Mesenchymal stem cell (in vitro differentiated cells and primary cell): Measurements from ENCODE around the gene LDB2.

ENCODE experiments used
- DNase-seq: peaks from one replicate; pipeline ENCODE4 v3.0.0-alpha.2; 2013
- H2AFZ ChIP-seq: one replicate; pipeline ENCODE4 v1.6.1; 2013; ENCODE audit warnings: low read depth, mild to moderate bottlenecking, control low read depth, inconsistent platforms, low read length, moderate library complexity
- H2AK5ac ChIP-seq: 2 replicates; pipeline ENCODE4 v1.6.1; 2013; ENCODE audit warnings: low read length, moderate library complexity, mild to moderate bottlenecking, inconsistent platforms; ENCODE audit not compliant: severe bottlenecking
- H2BK120ac ChIP-seq: one replicate; pipeline ENCODE4 v1.6.1; 2013; ENCODE audit warnings: low read depth, mild to moderate bottlenecking, inconsistent platforms, low read length, moderate library complexity
- H2BK12ac ChIP-seq, 2 experiments: one replicate each; pipeline ENCODE4 v1.6.1; 2013; ENCODE audit warnings: inconsistent platforms in 2 of 2, low read length in 2 of 2, mild to moderate bottlenecking in 2 of 2, moderate library complexity in 2 of 2, control low read depth in 1 of 2
- H2BK15ac ChIP-seq: one replicate; pipeline ENCODE4 v1.6.1; 2013; ENCODE audit warnings: mild to moderate bottlenecking, low read depth, inconsistent platforms; ENCODE audit not compliant: poor library complexity, severe bottlenecking
- H2BK5ac ChIP-seq: 2 replicates; pipeline ENCODE4 v1.6.1; 2013; ENCODE audit warnings: low read depth, mild to moderate bottlenecking, low read length, control low read depth, inconsistent platforms; ENCODE audit not compliant: poor library complexity, severe bottlenecking
- H3K14ac ChIP-seq, 2 experiments: one replicate each; pipeline ENCODE4 v1.6.1; 2013; ENCODE audit warnings: inconsistent platforms in 2 of 2, low read length in 2 of 2, control low read depth in 1 of 2, mild to moderate bottlenecking in 1 of 2, moderate library complexity in 1 of 2
- H3K18ac ChIP-seq, 2 experiments: one replicate each; pipeline ENCODE4 v1.6.1; 2013; ENCODE audit warnings: inconsistent platforms in 2 of 2, low read length in 2 of 2, control low read depth in 1 of 2, low read depth in 1 of 2, mild to moderate bottlenecking in 1 of 2
- H3K23ac ChIP-seq, 2 experiments: one replicate each; pipeline ENCODE4 v1.6.1; 2013; ENCODE audit warnings: inconsistent platforms in 2 of 2, low read length in 2 of 2, mild to moderate bottlenecking in 2 of 2, moderate library complexity in 2 of 2, control low read depth in 1 of 2
- H3K27ac ChIP-seq: 2 replicates; pipeline ENCODE4 v1.5.1; 2013; ENCODE audit warnings: mild to moderate bottlenecking, moderate library complexity, low read length, control low read depth, inconsistent platforms; ENCODE audit not compliant: poor library complexity, severe bottlenecking
- H3K27me3 ChIP-seq, 2 experiments: 2 replicates each; pipeline versions ENCODE4 v1.6.1 to v1.7.0; 2013; ENCODE audit warnings: low read length in 2 of 2, mild to moderate bottlenecking in 2 of 2, moderate library complexity in 2 of 2, control low read depth in 1 of 2, inconsistent platforms in 1 of 2; ENCODE audit not compliant: control insufficient read depth in 1 of 2, insufficient read depth in 1 of 2
- H3K36me3 ChIP-seq, 2 experiments: 2 replicates each; pipeline versions ENCODE4 v1.6.1 to v1.7.0; 2013; ENCODE audit warnings: low read length in 2 of 2, control low read depth in 1 of 2, inconsistent platforms in 1 of 2, low read depth in 1 of 2, mild to moderate bottlenecking in 1 of 2; ENCODE audit not compliant: insufficient read depth in 2 of 2, control insufficient read depth in 1 of 2
- H3K4ac ChIP-seq, 2 experiments: one replicate each; pipeline ENCODE4 v1.6.1; 2013; ENCODE audit warnings: inconsistent platforms in 2 of 2, low read length in 2 of 2, mild to moderate bottlenecking in 2 of 2, moderate library complexity in 2 of 2, control low read depth in 1 of 2, low read depth in 1 of 2
- H3K4me1 ChIP-seq: 2 replicates; pipeline ENCODE4 v1.6.1; 2013; ENCODE audit warnings: low read depth, low read length, control low read depth; ENCODE audit not compliant: control insufficient read depth, insufficient read depth
- H3K4me2 ChIP-seq: 2 replicates; pipeline ENCODE4 v1.6.1; 2013; ENCODE audit warnings: low read length, mild to moderate bottlenecking, inconsistent platforms; ENCODE audit not compliant: poor library complexity, severe bottlenecking
- H3K4me3 ChIP-seq, 2 experiments: 2 replicates each; pipeline versions ENCODE4 v1.5.1 to v1.7.0; 2013; ENCODE audit warnings: low read length in 2 of 2, mild to moderate bottlenecking in 2 of 2, control low read depth in 1 of 2, low read depth in 1 of 2; ENCODE audit not compliant: insufficient read depth in 1 of 2
- H3K79me1 ChIP-seq: replicated peaks from 2 replicates; pipeline ENCODE4 v1.6.1; 2013; ENCODE audit warnings: mild to moderate bottlenecking, control low read depth, low read length, inconsistent platforms; ENCODE audit not compliant: poor library complexity, severe bottlenecking
- H3K9ac ChIP-seq: 2 replicates; pipeline ENCODE4 v1.7.0; 2013; ENCODE audit warnings: mild to moderate bottlenecking, low read length, moderate library complexity
- H3K9me3 ChIP-seq: 2 replicates; pipeline ENCODE4 v1.7.0; 2013; ENCODE audit warnings: mild to moderate bottlenecking, low read length; ENCODE audit not compliant: control insufficient read depth
- H4K8ac ChIP-seq: one replicate; pipeline ENCODE4 v1.6.1; 2013; ENCODE audit warnings: inconsistent platforms, mild to moderate bottlenecking, low read length, moderate library complexity
- H4K91ac ChIP-seq: one replicate; pipeline ENCODE4 v1.6.1; 2013; ENCODE audit warnings: mild to moderate bottlenecking, low read length, inconsistent platforms
- WGBS: methylation state at CpG from one replicate; pipeline ENCODE4 v1.1.7; 2013; ENCODE audit warnings: mixed read lengths; 5-methylcytosine and 5-hydroxymethylcytosine counted together

LDB2 gene

GRCh38 chr4:16757080-16757521 is 141.3 kb downstream of the LDB2 start:
- no peak overlapping the region for H2AK5ac ChIP-seq
- no peak overlapping the region for H3K4ac ChIP-seq
- H3K18ac ChIP-seq: no peak overlapping the region
- peaks cover 0 to 65% of the 10 kb centered on the region in 2 experiments for H3K36me3 ChIP-seq
- H3K9me3 ChIP-seq: no peaks in the 10 kb centered on the region
- no peak overlapping the region for H3K23ac ChIP-seq
- no peak overlapping the region for H2BK120ac ChIP-seq
- H3K4me1 ChIP-seq: no peaks in the 10 kb centered on the region
- DNase-seq: no peak
- no peak overlapping the region for H3K14ac ChIP-seq
- H3K27me3 ChIP-seq: no peaks in the 10 kb centered on the region
- no peak overlapping the region for H4K8ac ChIP-seq
- no peak overlapping the region for H4K91ac ChIP-seq
- H2AFZ ChIP-seq: no peak overlapping the region
- H3K27ac ChIP-seq: no peak overlapping the region
- 93% methylated on average over 14 of the region's 14 CpGs for WGBS
- no peak overlapping the region for H2BK12ac ChIP-seq
- peak overlapping the region; percentile 32 for H3K9ac ChIP-seq
- no peaks in the 10 kb centered on the region for H3K79me1 ChIP-seq
- no peak overlapping the region for H2BK15ac ChIP-seq
- H3K4me3 ChIP-seq: no peak overlapping the region
- H2BK5ac ChIP-seq: no peak overlapping the region
- H3K4me2 ChIP-seq: no peak overlapping the region

DNA sequence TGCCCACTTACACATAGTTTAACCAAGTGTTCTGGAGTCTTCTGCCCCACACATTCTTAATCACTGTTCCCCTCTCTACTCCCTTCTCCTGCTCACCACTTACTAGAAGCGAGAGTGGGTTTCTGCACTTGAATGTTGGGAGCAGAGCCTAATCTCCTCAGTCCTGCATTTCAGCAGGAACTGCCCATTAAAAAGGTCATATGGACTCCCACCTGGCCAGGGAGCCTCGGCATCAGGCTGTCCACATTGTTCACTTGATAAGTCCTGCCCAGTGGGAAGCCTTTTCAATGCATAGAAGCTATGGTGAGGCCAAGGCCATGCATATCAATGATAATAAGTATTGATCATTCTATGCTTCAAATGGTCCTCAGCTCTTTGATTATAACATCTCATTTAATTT is 144.3 kb downstream of the LDB2 start:
- no peak overlapping the region for H3K14ac ChIP-seq
- H2BK12ac ChIP-seq: no peak overlapping the region
- no peaks in the 10 kb centered on the region for H3K27me3 ChIP-seq
- no peak overlapping the region for H2BK5ac ChIP-seq
- no peaks in the 10 kb centered on the region for H3K79me1 ChIP-seq
- no peak overlapping the region for H2BK15ac ChIP-seq
- no peak overlapping the region for H2AFZ ChIP-seq
- 97% methylated on average over 1 of the region's 2 CpGs for WGBS
- H3K4me2 ChIP-seq: no peak overlapping the region
- no peak overlapping the region for H3K4me3 ChIP-seq
- H3K9ac ChIP-seq: no peak overlapping the region
- no peak overlapping the region for H4K8ac ChIP-seq
- H3K9me3 ChIP-seq: no peaks in the 10 kb centered on the region
- H3K23ac ChIP-seq: no peak overlapping the region
- no peaks in the 10 kb centered on the region for H3K4me1 ChIP-seq
- H3K36me3 ChIP-seq: peaks cover 0 to 76% of the 10 kb centered on the region in 2 experiments
- H3K27ac ChIP-seq: no peak overlapping the region
- no peak overlapping the region for H3K18ac ChIP-seq
- no peak for DNase-seq
- no peak overlapping the region for H2BK120ac ChIP-seq
- no peak overlapping the region for H3K4ac ChIP-seq
- H2AK5ac ChIP-seq: no peak overlapping the region
- no peak overlapping the region for H4K91ac ChIP-seq

DNA sequence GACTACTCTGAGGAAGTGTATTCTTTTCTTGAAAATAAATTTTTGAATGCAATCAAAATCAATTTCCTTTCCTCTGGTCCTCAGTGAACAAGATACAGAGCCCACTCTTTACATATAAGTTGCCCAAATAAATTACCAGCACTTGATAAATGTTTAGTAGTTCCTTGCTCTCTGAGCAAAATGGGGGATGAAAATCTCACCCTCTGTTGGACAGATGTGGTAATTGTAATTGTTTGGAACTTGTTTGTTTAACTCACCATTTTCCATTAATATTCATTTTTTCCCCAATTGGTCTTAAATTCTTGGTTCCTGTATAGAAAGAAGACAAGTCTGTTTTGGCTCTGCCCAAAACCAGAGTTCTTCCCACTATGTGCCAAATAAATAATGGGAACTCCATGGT is 146.3 kb downstream of the LDB2 start:
- H2BK15ac ChIP-seq: no peak overlapping the region
- H3K4me2 ChIP-seq: no peak overlapping the region

GRCh38 chr4:16750882-16751642 is 147.4 kb downstream of the LDB2 start:
- H2AFZ ChIP-seq: no peak overlapping the region
- H3K4me2 ChIP-seq: no peak overlapping the region
- H4K91ac ChIP-seq: no peak overlapping the region
- no peaks in the 10 kb centered on the region for H3K4me1 ChIP-seq
- DNase-seq: peak; percentile 15
- no peaks in the 10 kb centered on the region for H3K27me3 ChIP-seq
- H3K79me1 ChIP-seq: no peaks in the 10 kb centered on the region
- H2BK5ac ChIP-seq: no peak overlapping the region
- H2AK5ac ChIP-seq: no peak overlapping the region
- no peak overlapping the region for H3K14ac ChIP-seq
- no peaks in the 10 kb centered on the region for H3K9me3 ChIP-seq
- H3K27ac ChIP-seq: no peak overlapping the region
- 63% methylated on average over 4 of the region's 8 CpGs for WGBS
- H2BK120ac ChIP-seq: no peak overlapping the region
- H3K4me3 ChIP-seq: no peak overlapping the region
- no peak overlapping the region for H3K4ac ChIP-seq
- H3K9ac ChIP-seq: no peak overlapping the region
- no peak overlapping the region for H2BK15ac ChIP-seq
- H2BK12ac ChIP-seq: no peak overlapping the region
- H3K18ac ChIP-seq: no peak overlapping the region
- H3K23ac ChIP-seq: no peak overlapping the region
- H4K8ac ChIP-seq: no peak overlapping the region
- H3K36me3 ChIP-seq: peaks cover 0 to 53% of the 10 kb centered on the region in 2 experiments

More for the DNA sequence above, 146.3 kb downstream of the LDB2 start:
- Histone ChIP-seq H2BK5ac (no peak overlapping the region), H3K27ac (no peak overlapping the region), H2AFZ (no peak overlapping the region), H4K91ac (no peak overlapping the region), H3K23ac (no peak overlapping the region), H2AK5ac (no peak overlapping the region), H3K14ac (no peak overlapping the region), H3K9ac (no peak overlapping the region), H2BK12ac (no peak overlapping the region), H3K18ac (no peak overlapping the region), H2BK120ac (no peak overlapping the region), H3K9me3 (no peaks in the 10 kb centered on the region), H3K4me3 (no peak overlapping the region), H3K79me1 (no peaks in the 10 kb centered on the region), H4K8ac (no peak overlapping the region), H3K27me3 (no peaks in the 10 kb centered on the region), H3K4me1 (no peaks in the 10 kb centered on the region), H3K4ac (no peak overlapping the region), H3K36me3 (peaks cover 0 to 62% of the 10 kb centered on the region in 2 experiments)
- DNase-seq: peak; percentile 13
